Measurements from ENCODE around the gene FAHD1. TPM values are rescaled to one million over a fixed set of nuclear protein-coding genes. Genes with fewer than 3 reads are reported as not detected.
"Not testable (repeated sequence)": the region's sequence is repeated elsewhere in the genome, so short reads cannot be mapped to it uniquely, and the experiment has no call there.

FAHD1 gene
- total RNA-seq, 6 experiments from 2014 or later: 25.5 to 96.5 (median 36.0) TPM

DNA sequence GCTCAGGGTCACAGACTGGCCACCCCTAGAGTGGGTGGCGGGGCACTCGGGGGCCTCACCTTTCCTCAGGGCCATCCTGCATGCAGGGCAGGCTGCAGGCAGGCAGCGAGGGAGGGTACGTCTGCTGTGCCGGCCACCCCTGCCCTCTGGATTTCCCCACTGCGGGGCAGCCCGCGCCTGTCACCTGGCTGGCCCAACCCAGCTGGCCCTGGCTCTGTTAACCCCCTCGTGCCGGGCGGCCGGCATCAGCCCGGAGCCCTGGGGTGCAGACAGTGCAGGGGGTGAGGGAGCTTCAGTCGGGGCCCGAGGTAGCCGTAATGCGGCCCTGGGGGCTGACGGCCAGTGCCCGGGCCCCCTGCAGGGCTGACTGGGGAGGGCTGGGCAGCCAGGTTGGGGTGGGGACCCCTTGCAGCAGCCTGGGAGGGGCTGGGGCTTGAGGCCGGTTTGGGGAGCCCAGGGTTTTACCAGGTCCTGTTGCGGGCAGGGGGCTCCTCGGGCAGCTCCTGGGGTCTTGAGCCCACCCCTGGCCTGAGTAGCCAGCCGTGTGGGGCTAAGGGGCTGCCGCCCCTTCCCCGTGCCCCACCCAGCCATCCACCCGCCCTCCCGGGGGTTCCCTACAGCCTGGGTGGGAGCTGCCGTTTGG is 33.3 kb upstream of the FAHD1 start, which contains the start of gene IGFALS:
Gene IGFALS (minus strand): TSS at position 128 of the 643 bp plus-strand sequence. CDS start 53 bp downstream, at position 75.
- WGBS (ENCODE audit: insufficient coverage, low coverage, low lambda C conversion rate, missing lambda C conversion rate): no CpG with 5 or more reads among the region's 28 CpGs
- DNase-seq (peak; percentile 83 to 89 (median 89)), ATAC-seq (peak; percentile 77 to 80 (median 79))
- H3K36me3 ChIP-seq: peaks cover 0 to 14% (median 6%) of the 10 kb centered on the region in 4 donors
- TF ChIP-seq CTCF (IDR thresholded peaks at IDR 0.05) (no peak), POLR2A (IDR thresholded peaks at IDR 0.05) (no peak)
- no peaks in the 10 kb centered on the region for H3K9me3 ChIP-seq
- H3K27me3 ChIP-seq: no peaks in the 10 kb centered on the region
- intact Hi-C loops (cut with DNase I): no loop called here
- peaks cover 0 to 38% (median 6%) of the 10 kb centered on the region in 4 donors for H3K4me1 ChIP-seq
- H3K4me3 ChIP-seq: peak within 1 kb of the TSS; percentile 45 to 74 (median 73)
- H3K27ac ChIP-seq: peak within 1 kb of the TSS; percentile 47 to 78 (median 73)

- DNase-seq (peak; percentile 82 to 93 (median 90)), ATAC-seq (peak; percentile 73 to 82 (median 76))
- intact Hi-C loops (cut with DNase I): no loop called here
- Histone ChIP-seq H3K9me3 (no peaks in the 10 kb centered on the region), H3K36me3 (peaks cover 0 to 13% (median 3%) of the 10 kb centered on the region in 4 donors), H3K4me3 (peak overlapping the region; percentile 45 to 74 (median 73)), H3K4me1 (peaks cover 0 to 38% (median 6%) of the 10 kb centered on the region in 4 donors), H3K27me3 (no peaks in the 10 kb centered on the region), H3K27ac (peak overlapping the region in 2 of 3 donors; percentile 73 to 78)
- TF ChIP-seq CTCF (IDR thresholded peaks at IDR 0.05) (no peak), POLR2A (IDR thresholded peaks at IDR 0.05) (no peak)
- 40% methylated on average over 3 of the region's 18 CpGs for WGBS (ENCODE audit: insufficient coverage, low coverage, low lambda C conversion rate, missing lambda C conversion rate)
These were observed 32.7 kb upstream of the FAHD1 start for GRCh38 chr16:1794221-1794871.

- WGBS (ENCODE audit: insufficient coverage, low coverage, low lambda C conversion rate, missing lambda C conversion rate): 37% methylated on average over 9 of the region's 32 CpGs
- Histone ChIP-seq H3K4me3 (peak overlapping the region in 2 of 3 donors; percentile 73 to 74), H3K27ac (peak overlapping the region in 1 of 3 donors; percentile 31)
These were observed 31.9 kb upstream of the FAHD1 start for GRCh38 chr16:1794908-1795666.

DNA sequence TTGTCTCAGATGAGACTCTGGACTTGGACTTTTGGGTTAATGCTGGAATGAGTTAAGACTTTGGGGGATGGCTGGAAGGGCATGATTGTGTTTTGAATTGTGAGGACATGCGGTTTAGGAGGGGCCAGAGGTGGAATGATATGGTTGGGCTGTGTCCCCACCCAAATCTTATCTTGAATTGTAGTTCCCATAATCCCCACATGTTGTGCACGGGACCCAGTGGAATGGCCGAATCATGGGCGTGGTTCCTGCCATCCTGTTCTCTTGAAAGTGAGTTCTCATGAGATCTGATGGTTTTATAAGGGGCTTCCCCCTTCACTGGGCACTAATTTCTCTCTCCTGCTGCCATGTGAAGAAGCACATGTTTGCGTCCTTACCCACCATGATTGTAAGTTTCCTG is 27.7 kb upstream of the FAHD1 start:
- DNase-seq; H3K27ac ChIP-seq; H3K4me3 ChIP-seq; intact Hi-C loops (cut with DNase I); H3K9me3 ChIP-seq; ATAC-seq; H3K36me3 ChIP-seq; H3K27me3 ChIP-seq: not testable (repeated sequence)
- H3K4me1 ChIP-seq: peaks cover 0 to 13% (median 0%) of the 10 kb centered on the region in 4 donors
- WGBS (ENCODE audit: insufficient coverage, low coverage, low lambda C conversion rate, missing lambda C conversion rate): 73% methylated on average over 2 of the region's 5 CpGs

More at GRCh38 chr16:1794908-1795666, 31.9 kb upstream of the FAHD1 start:
- Histone ChIP-seq H3K4me1 (peaks cover 0 to 38% (median 6%) of the 10 kb centered on the region in 4 donors), H3K36me3 (peaks cover 0 to 9% (median 2%) of the 10 kb centered on the region in 4 donors), H3K27me3 (no peaks in the 10 kb centered on the region), H3K9me3 (no peaks in the 10 kb centered on the region)
- ATAC-seq (peak in 1 of 4 donors; percentile 3), DNase-seq (peak in 1 of 3 donors; percentile 24)
- TF ChIP-seq CTCF (IDR thresholded peaks at IDR 0.05) (no peak), POLR2A (IDR thresholded peaks at IDR 0.05) (no peak)
- intact Hi-C loops (cut with DNase I): no loop called here
